GM12878 (cell line): Measurements from ENCODE around the gene SEMA5A. TPM values are rescaled to one million over a fixed set of nuclear protein-coding genes. Genes with fewer than 3 reads are reported as not detected.

Experiments
- ATAC-seq: fragments of 200-7000 bp; cut with Tn5 transposase; 3 replicates; pipeline ENCODE4 v1.9.1; 2020; ENCODE audit warnings: mild to moderate bottlenecking, moderate library complexity
- BruUV-seq: library from RNA; stranded (reverse); fragments of 400-500 nt; replicated peaks from 2 replicates; lab custom pipeline; 2021; lab: Mats Ljungman, UMichigan
- CTCF ChIA-PET: fragments of 300-600 bp; sonication (Branson Sonifier 250); formaldehyde crosslinking; extraction: SDS; loops from one replicate; lab custom pipeline; 2021; ENCODE audit warnings: inconsistent platforms; lab: Yijun Ruan, JAX
- POLR2A ChIA-PET: fragments of 350-600 bp; formaldehyde crosslinking; extraction: SDS; loops from one replicate; lab custom pipeline; 2021; ENCODE audit warnings: inconsistent platforms; lab: Charles Lee
- RAD21 ChIA-PET: fragments of 300-600 bp; sonication (Branson Sonifier 250); formaldehyde crosslinking; loops from one replicate; lab custom pipeline; 2023; ENCODE audit warnings: antibody characterized with exemption; ENCODE audit not compliant: unreplicated experiment; lab: Charles Lee
- SMC1A ChIA-PET: fragments of 300-600 bp; sonication (Branson Sonifier 250); formaldehyde crosslinking; loops from one replicate; lab custom pipeline; 2023; ENCODE audit not compliant: unreplicated experiment, uncharacterized antibody; lab: Charles Lee
- DNase-seq: peaks from one replicate; pipeline ENCODE4 v3.0.0-alpha.2; 2011; ENCODE audit warnings: low read depth, low spot score
- FAIRE-seq: peaks from 3 replicates; lab custom pipeline; 2011; peaks lifted over from hg19 to GRCh38; lab: Jason Lieb, UNC
- H2AFZ ChIP-seq: 2 replicates; pipeline ENCODE4 v1.6.0; 2011; ENCODE audit warnings: low read depth, low read length, control low read depth; ENCODE audit not compliant: control insufficient read depth
- H3K27ac ChIP-seq: 2 replicates; pipeline ENCODE4 v1.5.1; 2011; ENCODE audit warnings: control low read depth; ENCODE audit not compliant: control insufficient read depth, insufficient read depth
- H3K27me3 ChIP-seq, 2 experiments: replicated peaks in 1 of 2; 2 replicates each; pipeline versions ENCODE4 v1.6.0 to v1.6.1; 2011; ENCODE audit warnings: low read length in 1 of 2; ENCODE audit not compliant: control insufficient read depth in 2 of 2, insufficient read depth in 2 of 2
- H3K36me3 ChIP-seq, 2 experiments: 2 replicates each; pipeline ENCODE4 v1.5.1; 2011; ENCODE audit warnings: low read length in 1 of 2; ENCODE audit not compliant: control insufficient read depth in 2 of 2, insufficient read depth in 2 of 2
- H3K4me1 ChIP-seq: 2 replicates; pipeline ENCODE4 v1.6.1; 2011; ENCODE audit warnings: mild to moderate bottlenecking, low read length, moderate library complexity, mixed read lengths; ENCODE audit not compliant: control insufficient read depth, insufficient read depth
- H3K4me2 ChIP-seq: 2 replicates; pipeline ENCODE4 v1.6.0; 2011; ENCODE audit warnings: control low read depth; ENCODE audit not compliant: control insufficient read depth, insufficient read depth
- H3K4me3 ChIP-seq: fragments of 200-600 bp; sonication (generic); 2 replicates; pipeline ENCODE4 v1.5.1; 2016
- H3K79me2 ChIP-seq: 2 replicates; pipeline ENCODE4 v1.6.0; 2011; ENCODE audit warnings: low read length; ENCODE audit not compliant: control insufficient read depth, insufficient read depth
- H3K9ac ChIP-seq: 2 replicates; pipeline ENCODE4 v1.8.0; 2011; ENCODE audit warnings: low read length, control low read depth, mixed read lengths; ENCODE audit not compliant: control insufficient read depth, insufficient read depth
- H3K9me3 ChIP-seq: replicated peaks from 3 replicates; pipeline ENCODE4 v1.5.1; 2011; ENCODE audit warnings: mild to moderate bottlenecking, low read length; ENCODE audit not compliant: control insufficient read depth, insufficient read depth
- H4K20me1 ChIP-seq: 2 replicates; pipeline ENCODE4 v1.6.0; 2011; ENCODE audit not compliant: control insufficient read depth, insufficient read depth
- CREM ChIP-seq: IDR thresholded peaks from 2 replicates; pipeline ENCODE4 v1.6.1; 2014; ENCODE audit warnings: antibody characterized with exemption, low read depth
- E2F4 ChIP-seq: IDR thresholded peaks from 2 replicates; pipeline ENCODE4 v1.6.1; 2012; ENCODE audit warnings: low read depth, low read length, improper control_type of control experiment
- EZH2 ChIP-seq: IDR thresholded peaks from 2 replicates; pipeline ENCODE4 v1.6.1; 2012; ENCODE audit warnings: low read depth, mild to moderate bottlenecking, control low read depth, inconsistent platforms, low read length, borderline replicate concordance; ENCODE audit not compliant: control insufficient read depth
- GATAD2B ChIP-seq: fragments of 450-650 bp; conservative IDR thresholded peaks from 2 replicates; pipeline ENCODE4 v1.6.1; 2017; ENCODE audit warnings: low read depth, mild to moderate bottlenecking, moderate library complexity
- MAX ChIP-seq: IDR thresholded peaks from 2 replicates; pipeline ENCODE4 v1.6.1; 2012; ENCODE audit warnings: low read depth, low read length, improper control_type of control experiment
- NR2C2 ChIP-seq: IDR thresholded peaks from 2 replicates; pipeline ENCODE4 v1.6.1; 2011; ENCODE audit warnings: borderline replicate concordance, low read depth; ENCODE audit not compliant: control insufficient read depth, insufficient read length
- PML ChIP-seq: IDR thresholded peaks from 2 replicates; pipeline ENCODE4 v1.6.1; 2012; ENCODE audit warnings: low read length, inconsistent platforms
- RELB ChIP-seq: fragments of 450-650 bp; IDR thresholded peaks from 2 replicates; pipeline ENCODE4 v1.6.1; 2017; ENCODE audit warnings: low read depth, mild to moderate bottlenecking, moderate library complexity
- SKIL ChIP-seq: fragments of 450-650 bp; IDR thresholded peaks from 2 replicates; pipeline ENCODE4 v1.6.1; 2017; ENCODE audit warnings: mild to moderate bottlenecking, low read depth, inconsistent platforms; ENCODE audit not compliant: poor library complexity, severe bottlenecking
- SMAD1 ChIP-seq: fragments of 450-650 bp; IDR thresholded peaks from 2 replicates; pipeline ENCODE4 v1.6.1; 2018; ENCODE audit warnings: mild to moderate bottlenecking, low read depth; ENCODE audit not compliant: partially characterized antibody
- SMAD5 ChIP-seq: IDR thresholded peaks from 2 replicates; pipeline ENCODE4 v1.6.1; 2016; ENCODE audit warnings: antibody characterized with exemption, low read depth
- ZBED1 ChIP-seq: IDR thresholded peaks from 2 replicates; pipeline ENCODE4 v1.6.1; 2016; ENCODE audit warnings: borderline replicate concordance
- ZNF217 ChIP-seq: fragments of 450-650 bp; IDR thresholded peaks from 2 replicates; pipeline ENCODE4 v1.6.1; 2017; ENCODE audit warnings: antibody characterized with exemption, mild to moderate bottlenecking
- ZNF274 ChIP-seq: IDR thresholded peaks from one replicate; pipeline ENCODE4 v1.8.0; 2011; ENCODE audit not compliant: insufficient read length, insufficient read depth
- WGBS: methylation state at CpG from one replicate; pipeline ENCODE4 v1.1.6; 2016; ENCODE audit warnings: low lambda C conversion rate; ENCODE audit not compliant: insufficient replicate concordance, insufficient coverage; ENCODE audit errors: missing lambda C conversion rate; 5-methylcytosine and 5-hydroxymethylcytosine counted together
- in situ Hi-C: fragments of 300-500 bp; cut with MboI; formaldehyde crosslinking; loops from 9 replicates; pipeline ENCODE4 v1.14.3; 2018; ENCODE audit warnings: mixed read lengths
- intact Hi-C: fragments of 100-400 bp; cut with micrococcal nuclease; formaldehyde crosslinking; loops from one replicate; pipeline ENCODE4 v1.14.2; 2022; ENCODE audit not compliant: unreplicated experiment
- polyA plus RNA-seq, 11 experiments: library from polyadenylated mRNA; depleted of rRNA in 4 of 11; unstranded in 6 of 11; stranded (reverse) in 5 of 11; fragments of >200 nt; fragmentation: Nextera tagmentation in 4 of 11; fragmentation: Illumina TruSeq in 1 of 11; extraction: Ambion mirVana in 4 of 11; extraction: Trizol in 1 of 11; gene quantifications; 1 replicate in 1 of 11; 2 replicates in 10 of 11; pipeline versions ENCODE4 v1.2.1 to v1.2.3, GENCODE V29; 2011 to 2016; ENCODE audit warnings: inconsistent platforms in 2 of 11, missing spikeins in 2 of 11, low read depth in 1 of 11
- total RNA-seq, 4 experiments: library from RNA; depleted of rRNA in 3 of 4; stranded (reverse); fragments of >200 nt in 3 of 4; fragmentation: Illumina TruSeq in 1 of 4; extraction: Trizol in 1 of 4; gene quantifications; 2 replicates each; pipeline versions ENCODE4 v1.2.1 to v1.2.3, GENCODE V29; 2013 to 2021
- TF ChIP-seq, protein P1 (sequence below): IDR thresholded peaks from 2 replicates; pipeline ENCODE4 v1.6.1; 2011; ENCODE audit warnings: mild to moderate bottlenecking, low read depth, low read length, moderate library complexity; ENCODE audit not compliant: insufficient replicate concordance

The SEMA5A gene
- total and polyA plus RNA-seq, 10 of the 15 experiments (the other 5 are each of a cell fraction or from before 2014, with no cell fraction given) = 0.03 to 2.4 (median 0.09) TPM; not detected in 1

GRCh38 chr5:9473624-9474023 is 72.3 kb downstream of the SEMA5A start (continued):
- TF ChIP-seq SKIL = no peak
- TF ChIP-seq NR2C2 = no peak
- TF ChIP-seq, protein P1, sequence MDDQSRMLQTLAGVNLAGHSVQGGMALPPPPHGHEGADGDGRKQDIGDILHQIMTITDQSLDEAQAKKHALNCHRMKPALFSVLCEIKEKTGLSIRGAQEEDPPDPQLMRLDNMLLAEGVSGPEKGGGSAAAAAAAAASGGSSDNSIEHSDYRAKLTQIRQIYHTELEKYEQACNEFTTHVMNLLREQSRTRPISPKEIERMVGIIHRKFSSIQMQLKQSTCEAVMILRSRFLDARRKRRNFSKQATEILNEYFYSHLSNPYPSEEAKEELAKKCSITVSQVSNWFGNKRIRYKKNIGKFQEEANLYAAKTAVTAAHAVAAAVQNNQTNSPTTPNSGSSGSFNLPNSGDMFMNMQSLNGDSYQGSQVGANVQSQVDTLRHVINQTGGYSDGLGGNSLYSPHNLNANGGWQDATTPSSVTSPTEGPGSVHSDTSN = no peak
- TF ChIP-seq SMAD1 = no peak

GRCh38 chr5:9470410-9470809 is 75.5 kb downstream of the SEMA5A start:
- H3K4me2 ChIP-seq = no peak overlapping the region
- WGBS = 0% methylated on average over 1 of the region's 1 CpG
- H3K9me3 ChIP-seq = no peaks in the 10 kb centered on the region; the same call in 1 of the 3 replicates
- H3K79me2 ChIP-seq = no peaks in the 10 kb centered on the region
- no peak overlapping the region for H3K4me3 ChIP-seq
- DNase-seq = no peak
- no peaks in the 10 kb centered on the region for H4K20me1 ChIP-seq
- FAIRE-seq = no peak
- no peak for ATAC-seq
- no peak overlapping the region for H3K9ac ChIP-seq
- H3K4me1 ChIP-seq = no peaks in the 10 kb centered on the region
- POLR2A ChIA-PET = no interaction called here
- BruUV-seq = no TSS peak
- no peaks in the 10 kb centered on the region; a peak in 1 of 4 replicates for H3K27me3 ChIP-seq
- no peaks in the 10 kb centered on the region for H3K36me3 ChIP-seq
- H3K27ac ChIP-seq = no peak overlapping the region
- CTCF ChIA-PET = no interaction called here
- RAD21 ChIA-PET = no interaction called here
- SMC1A ChIA-PET = interaction anchor here (0.7 to 1.5 kb wide), 2 partner anchors 12 to 73 kb away, joined by 3 read pairs; no protein-coding TSS in a partner anchor
- intact Hi-C loops = no loop called here
- no peak overlapping the region for H2AFZ ChIP-seq
- in situ Hi-C loops = no loop called here
- TF ChIP-seq ZNF217 = no peak
- TF ChIP-seq ZNF274 = no peak
- no peak for TF ChIP-seq EZH2
- no peak for TF ChIP-seq ZBED1
- no peak for TF ChIP-seq SKIL
- no peak for TF ChIP-seq CREM
- TF ChIP-seq MAX = no peak
- TF ChIP-seq PML = no peak
- no peak for TF ChIP-seq E2F4
- no peak for TF ChIP-seq GATAD2B
- no peak for TF ChIP-seq RELB
- TF ChIP-seq SMAD5 = no peak
